ENCODE measurements around the gene ANKRD9. TPM values are rescaled to one million over a fixed set of nuclear protein-coding genes. Genes with fewer than 3 reads are reported as not detected.

The ANKRD9 gene
- total and polyA plus RNA-seq, 2 donors (not counting 3 experiments of a cell fraction or from before 2014, with no cell fraction given), result 21.0 to 24.6 TPM

DNA sequence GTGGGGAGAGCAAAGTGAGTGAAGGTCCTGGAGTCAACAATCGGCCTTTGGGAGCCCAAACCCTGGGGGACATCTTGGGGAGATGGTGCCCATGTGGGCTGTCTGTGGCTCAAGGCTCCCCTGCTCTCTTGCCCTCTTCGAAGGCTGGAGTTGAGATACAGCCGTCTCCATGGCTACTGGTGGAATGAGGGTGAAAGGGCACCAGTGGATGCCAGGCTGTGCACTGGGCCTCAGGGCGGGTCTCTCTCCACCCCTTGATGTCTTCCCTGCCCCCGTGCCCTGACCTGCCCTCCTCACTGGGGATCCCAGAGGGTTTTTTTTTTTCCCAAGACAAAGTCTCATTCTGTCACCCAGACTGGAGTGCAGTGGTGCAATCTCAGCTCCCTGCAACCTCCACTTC is 2.0 kb upstream of the ANKRD9 start:
- intact Hi-C loops (cut with micrococcal nuclease) (loop anchor here (10.0 kb wide), 1 partner anchor 277 kb away; no protein-coding TSS in a partner anchor), dilution Hi-C loops (cut with MboI; ENCODE audit: extremely low pct_ligation_motif_present, low sequenced_read_pairs) (no loop called here)
- no peak overlapping the region for H3K27ac ChIP-seq (ENCODE audit: insufficient read depth, low read depth, low read length)
- no peak overlapping the region for H3K4me2 ChIP-seq (ENCODE audit: insufficient read depth, low read length)
- POLR2A ChIA-PET, result no interaction called here
- H3K79me2 ChIP-seq (ENCODE audit: control insufficient read depth, insufficient read depth, low read length), result peaks cover 3% of the 10 kb centered on the region
- H3K4me3 ChIP-seq (replicated peaks in 1 of 3; ENCODE audit: insufficient read depth in 1 of 3, low read depth in 1 of 3, low read length in 3 of 3), result no peak overlapping the region
- TF ChIP-seq POLR2A (IDR thresholded peaks at IDR 0.05; ENCODE audit: low read depth, low read length) (no peak), EZH2 (IDR thresholded peaks at IDR 0.05; ENCODE audit: borderline replicate concordance, low read depth, low read length, severe bottlenecking) (no peak), JUN (IDR thresholded peaks at IDR 0.05; ENCODE audit: borderline replicate concordance, insufficient read depth, insufficient read length, low read depth) (no peak), GATA2 (IDR thresholded peaks at IDR 0.05; ENCODE audit: insufficient read depth, insufficient read length, low read depth, low read length) (no peak), POLR2AphosphoS5 (IDR thresholded peaks at IDR 0.05; ENCODE audit: insufficient read depth, low read depth, low read length) (no peak), FOS (IDR thresholded peaks at IDR 0.05; ENCODE audit: borderline replicate concordance, insufficient read depth, low read length) (no peak), MYC (IDR thresholded peaks at IDR 0.05; ENCODE audit: low read depth, low read length) (no peak)
- TF ChIP-seq, protein P1, sequence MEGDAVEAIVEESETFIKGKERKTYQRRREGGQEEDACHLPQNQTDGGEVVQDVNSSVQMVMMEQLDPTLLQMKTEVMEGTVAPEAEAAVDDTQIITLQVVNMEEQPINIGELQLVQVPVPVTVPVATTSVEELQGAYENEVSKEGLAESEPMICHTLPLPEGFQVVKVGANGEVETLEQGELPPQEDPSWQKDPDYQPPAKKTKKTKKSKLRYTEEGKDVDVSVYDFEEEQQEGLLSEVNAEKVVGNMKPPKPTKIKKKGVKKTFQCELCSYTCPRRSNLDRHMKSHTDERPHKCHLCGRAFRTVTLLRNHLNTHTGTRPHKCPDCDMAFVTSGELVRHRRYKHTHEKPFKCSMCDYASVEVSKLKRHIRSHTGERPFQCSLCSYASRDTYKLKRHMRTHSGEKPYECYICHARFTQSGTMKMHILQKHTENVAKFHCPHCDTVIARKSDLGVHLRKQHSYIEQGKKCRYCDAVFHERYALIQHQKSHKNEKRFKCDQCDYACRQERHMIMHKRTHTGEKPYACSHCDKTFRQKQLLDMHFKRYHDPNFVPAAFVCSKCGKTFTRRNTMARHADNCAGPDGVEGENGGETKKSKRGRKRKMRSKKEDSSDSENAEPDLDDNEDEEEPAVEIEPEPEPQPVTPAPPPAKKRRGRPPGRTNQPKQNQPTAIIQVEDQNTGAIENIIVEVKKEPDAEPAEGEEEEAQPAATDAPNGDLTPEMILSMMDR (IDR thresholded peaks at IDR 0.05; ENCODE audit: extremely low read depth in 1 of 2, insufficient read depth in 1 of 2, low read depth in 1 of 2, low read length in 2 of 2), result no peak
- TF ChIP-seq, protein P2, sequence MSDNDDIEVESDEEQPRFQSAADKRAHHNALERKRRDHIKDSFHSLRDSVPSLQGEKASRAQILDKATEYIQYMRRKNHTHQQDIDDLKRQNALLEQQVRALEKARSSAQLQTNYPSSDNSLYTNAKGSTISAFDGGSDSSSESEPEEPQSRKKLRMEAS (IDR thresholded peaks at IDR 0.05; ENCODE audit: insufficient read depth, insufficient read length), result no peak
- H3K4me1 ChIP-seq (ENCODE audit: control insufficient read depth, extremely low read depth, insufficient read depth, low read length), result peaks cover 6% of the 10 kb centered on the region
- DNase-seq (ENCODE audit: low read depth, low spot score), result no peak
- no peaks in the 10 kb centered on the region for H3K9me1 ChIP-seq (replicated peaks; ENCODE audit: control insufficient read depth, extremely low read depth, insufficient read depth, low read length)
- no TSS peak for BruUV-seq (replicated peaks)
- no peak for FAIRE-seq
- no peak overlapping the region for H2AFZ ChIP-seq (ENCODE audit: low read depth, low read length)
- CTCF ChIA-PET, result interaction anchor here (1.1 kb wide), 1 partner anchor 73 kb away, joined by 3 read pairs; no protein-coding TSS in a partner anchor
- H3K9me3 ChIP-seq (replicated peaks; ENCODE audit: control insufficient read depth, insufficient read depth, low read length), result no peaks in the 10 kb centered on the region
- no peak overlapping the region for H3K9ac ChIP-seq (replicated peaks; ENCODE audit: extremely low read depth, insufficient read depth, low read length)
- H4K20me1 ChIP-seq (replicated peaks; ENCODE audit: control insufficient read depth, extremely low read depth, insufficient read depth, low read length), result no peaks in the 10 kb centered on the region
- no peaks in the 10 kb centered on the region for H3K27me3 ChIP-seq (ENCODE audit: control insufficient read depth in 2 of 2, insufficient read depth in 2 of 2, low read length in 2 of 2)
- H3K36me3 ChIP-seq (ENCODE audit: control insufficient read depth in 2 of 2, extremely low read depth in 1 of 2, insufficient read depth in 2 of 2, low read length in 2 of 2), result no peaks in the 10 kb centered on the region
